ENCODE measurements around the gene SHANK2. TPM values are rescaled to one million over a fixed set of nuclear protein-coding genes. Genes with fewer than 3 reads are reported as not detected.

SHANK2 gene
- polyA plus RNA-seq (2013), result 20.8 and 21.4 TPM in 2 replicates

GRCh38 chr11:71252269-71252769 is at the start of gene SHANK2:
Gene SHANK2, minus strand, starts transcription at chr11:71252577. Its CDS starts 105,251 bp downstream, at chr11:71147326.
- WGBS (ENCODE audit: extremely low coverage, insufficient coverage, insufficient read length), result no CpG with 5 or more reads among the region's 70 CpGs
- H4K8ac ChIP-seq (ENCODE audit: low read depth, low read length), result peak within 1 kb of the TSS; percentile 90
- peak within 1 kb of the TSS; percentile 95 for H2BK120ac ChIP-seq (ENCODE audit: insufficient read depth, low read length, poor library complexity)
- H3K18ac ChIP-seq (ENCODE audit: low read length), result peak within 1 kb of the TSS; percentile 99
- peak within 1 kb of the TSS; percentile 94 for H2BK5ac ChIP-seq (ENCODE audit: low read depth, low read length, poor library complexity)
- H3K4me2 ChIP-seq (ENCODE audit: low read length), result peak within 1 kb of the TSS; percentile 80
- H3K79me2 ChIP-seq (ENCODE audit: control insufficient read depth, insufficient read depth, low read length, poor library complexity), result peaks cover 26% of the 10 kb centered on the region
- peak within 1 kb of the TSS; percentile 99 for H3K14ac ChIP-seq (ENCODE audit: low read length)
- H4K91ac ChIP-seq (ENCODE audit: low read depth, low read length), result peak within 1 kb of the TSS; percentile 99
- H3K23ac ChIP-seq (ENCODE audit: low read length), result no peak within 1 kb of the TSS
- H3K27ac ChIP-seq (ENCODE audit: low read depth, low read length), result peak within 1 kb of the TSS; percentile 54
- peaks cover 36 to 40% of the 10 kb centered on the region in 2 experiments for H3K4me1 ChIP-seq (ENCODE audit: control insufficient read depth in 1 of 2, insufficient read depth in 2 of 2, low read length in 2 of 2)
- H3K9ac ChIP-seq (ENCODE audit: low read length), result peak within 1 kb of the TSS; percentile 79
- H2AFZ ChIP-seq (ENCODE audit: insufficient read depth, low read length, poor library complexity), result peak within 1 kb of the TSS; percentile 97
- peaks cover 0 to 6% of the 10 kb centered on the region in 2 experiments for H3K36me3 ChIP-seq (ENCODE audit: control insufficient read depth in 1 of 2, insufficient read depth in 2 of 2, low read length in 2 of 2)
- DNase-seq, result peak; percentile 38 to 64
- H3K9me3 ChIP-seq (ENCODE audit: insufficient read depth, low read depth, low read length), result no peaks in the 10 kb centered on the region
- peak within 1 kb of the TSS; percentile 96 for H2AK5ac ChIP-seq (ENCODE audit: low read length)
- H3K79me1 ChIP-seq (ENCODE audit: low read length), result peaks cover 38% of the 10 kb centered on the region
- H2BK12ac ChIP-seq (ENCODE audit: low read length), result peak within 1 kb of the TSS; percentile 68
- peak within 1 kb of the TSS; percentile 95 for H3K4ac ChIP-seq (ENCODE audit: low read depth, low read length)
- H3K27me3 ChIP-seq (ENCODE audit: insufficient read depth, low read length), result no peaks in the 10 kb centered on the region
- peak within 1 kb of the TSS; percentile 86 for H3K4me3 ChIP-seq (ENCODE audit: low read depth, low read length)
- peak within 1 kb of the TSS; percentile 82 for H4K12ac ChIP-seq (ENCODE audit: low read depth, low read length)

- Histone ChIP-seq H3K27me3 (ENCODE audit: insufficient read depth, low read length) (no peaks in the 10 kb centered on the region), H3K79me1 (ENCODE audit: low read length) (peaks cover 12% of the 10 kb centered on the region), H2BK120ac (ENCODE audit: insufficient read depth, low read length, poor library complexity) (peak overlapping the region; percentile 28), H2AK5ac (ENCODE audit: low read length) (peak overlapping the region; percentile 80), H3K4me2 (ENCODE audit: low read length) (no peak overlapping the region), H3K4ac (ENCODE audit: low read depth, low read length) (no peak overlapping the region), H3K18ac (ENCODE audit: low read length) (peak overlapping the region; percentile 43), H3K14ac (ENCODE audit: low read length) (peak overlapping the region; percentile 39), H3K79me2 (ENCODE audit: control insufficient read depth, insufficient read depth, low read length, poor library complexity) (no peaks in the 10 kb centered on the region), H3K9ac (ENCODE audit: low read length) (no peak overlapping the region), H4K91ac (ENCODE audit: low read depth, low read length) (peak overlapping the region; percentile 21), H3K36me3 (ENCODE audit: control insufficient read depth in 1 of 2, insufficient read depth in 2 of 2, low read length in 2 of 2) (no peaks in the 10 kb centered on the region), H2AFZ (ENCODE audit: insufficient read depth, low read length, poor library complexity) (peak overlapping the region; percentile 23), H4K12ac (ENCODE audit: low read depth, low read length) (no peak overlapping the region), H3K23ac (ENCODE audit: low read length) (no peak overlapping the region), H2BK5ac (ENCODE audit: low read depth, low read length, poor library complexity) (no peak overlapping the region), H4K8ac (ENCODE audit: low read depth, low read length) (peak overlapping the region; percentile 11), H2BK12ac (ENCODE audit: low read length) (peak overlapping the region; percentile 56), H3K4me3 (ENCODE audit: low read depth, low read length) (no peak overlapping the region), H3K9me3 (ENCODE audit: insufficient read depth, low read depth, low read length) (no peaks in the 10 kb centered on the region), H3K4me1 (ENCODE audit: control insufficient read depth in 1 of 2, insufficient read depth in 2 of 2, low read length in 2 of 2) (peaks cover 24 to 26% of the 10 kb centered on the region in 2 experiments), H3K27ac (ENCODE audit: low read depth, low read length) (no peak overlapping the region)
- WGBS (ENCODE audit: extremely low coverage, insufficient coverage, insufficient read length), result no CpG with 5 or more reads among the region's 17 CpGs
- DNase-seq, result no peak
Observed at GRCh38 chr11:71301858-71302533, 49.6 kb upstream of the SHANK2 start.

DNA sequence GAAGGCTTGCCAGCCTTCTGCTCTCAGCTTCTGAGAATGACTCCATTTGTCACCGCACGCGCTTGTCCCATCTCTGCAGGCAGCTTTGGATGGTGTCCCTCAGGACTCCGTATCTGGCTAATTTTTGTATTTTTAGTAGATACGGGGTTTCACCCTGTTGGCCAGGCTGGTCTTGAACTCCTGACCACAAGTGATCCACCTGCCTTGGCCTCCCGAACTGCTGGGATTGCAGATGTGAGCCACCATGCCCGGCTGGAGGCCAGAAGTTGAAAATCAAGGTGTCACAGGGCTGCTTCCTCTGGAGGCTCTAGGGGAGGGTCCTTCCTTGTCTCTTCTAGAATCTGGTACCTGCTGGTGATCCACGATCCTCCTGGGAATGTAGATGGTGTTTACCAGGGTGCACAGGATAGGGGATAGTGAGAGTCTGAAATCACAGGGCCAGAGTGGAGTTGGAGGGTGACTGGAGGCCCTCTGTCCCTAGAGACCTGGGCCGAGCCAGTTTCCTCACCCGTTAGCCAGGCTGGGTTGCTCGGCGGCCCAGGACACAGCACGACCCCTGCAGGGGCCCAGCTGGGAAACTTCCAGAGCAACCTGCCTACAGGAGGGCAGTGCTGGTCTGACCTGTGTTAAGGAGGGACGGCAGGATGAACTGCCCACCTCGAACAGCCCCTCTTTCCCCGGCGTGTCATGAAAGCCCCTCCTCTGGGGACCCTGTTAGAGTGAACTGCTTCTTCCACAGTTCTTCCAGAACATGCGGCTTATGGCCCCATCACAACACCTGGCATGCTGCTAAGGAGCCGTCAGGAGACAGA is 48.9 kb upstream of the SHANK2 start:
- Histone ChIP-seq H3K4me2 (ENCODE audit: low read length) (no peak overlapping the region), H3K4me3 (ENCODE audit: low read depth, low read length) (no peak overlapping the region), H2BK120ac (ENCODE audit: insufficient read depth, low read length, poor library complexity) (peak overlapping the region; percentile 23), H3K36me3 (ENCODE audit: control insufficient read depth in 1 of 2, insufficient read depth in 2 of 2, low read length in 2 of 2) (no peaks in the 10 kb centered on the region), H2BK12ac (ENCODE audit: low read length) (peak overlapping the region; percentile 70), H3K18ac (ENCODE audit: low read length) (peak overlapping the region; percentile 7), H4K8ac (ENCODE audit: low read depth, low read length) (peak overlapping the region; percentile 11), H4K12ac (ENCODE audit: low read depth, low read length) (no peak overlapping the region), H3K27me3 (ENCODE audit: insufficient read depth, low read length) (no peaks in the 10 kb centered on the region), H3K9me3 (ENCODE audit: insufficient read depth, low read depth, low read length) (no peaks in the 10 kb centered on the region), H3K4ac (ENCODE audit: low read depth, low read length) (no peak overlapping the region), H3K9ac (ENCODE audit: low read length) (no peak overlapping the region), H3K79me1 (ENCODE audit: low read length) (peaks cover 12% of the 10 kb centered on the region), H3K14ac (ENCODE audit: low read length) (no peak overlapping the region), H2AK5ac (ENCODE audit: low read length) (peak overlapping the region; percentile 49), H3K79me2 (ENCODE audit: control insufficient read depth, insufficient read depth, low read length, poor library complexity) (no peaks in the 10 kb centered on the region), H3K23ac (ENCODE audit: low read length) (no peak overlapping the region), H4K91ac (ENCODE audit: low read depth, low read length) (peak overlapping the region; percentile 21), H3K4me1 (ENCODE audit: control insufficient read depth in 1 of 2, insufficient read depth in 2 of 2, low read length in 2 of 2) (peaks cover 24 to 26% of the 10 kb centered on the region in 2 experiments), H2BK5ac (ENCODE audit: low read depth, low read length, poor library complexity) (no peak overlapping the region), H2AFZ (ENCODE audit: insufficient read depth, low read length, poor library complexity) (no peak overlapping the region), H3K27ac (ENCODE audit: low read depth, low read length) (no peak overlapping the region)
- no CpG with 5 or more reads among the region's 19 CpGs for WGBS (ENCODE audit: extremely low coverage, insufficient coverage, insufficient read length)
- DNase-seq, result no peak

DNA sequence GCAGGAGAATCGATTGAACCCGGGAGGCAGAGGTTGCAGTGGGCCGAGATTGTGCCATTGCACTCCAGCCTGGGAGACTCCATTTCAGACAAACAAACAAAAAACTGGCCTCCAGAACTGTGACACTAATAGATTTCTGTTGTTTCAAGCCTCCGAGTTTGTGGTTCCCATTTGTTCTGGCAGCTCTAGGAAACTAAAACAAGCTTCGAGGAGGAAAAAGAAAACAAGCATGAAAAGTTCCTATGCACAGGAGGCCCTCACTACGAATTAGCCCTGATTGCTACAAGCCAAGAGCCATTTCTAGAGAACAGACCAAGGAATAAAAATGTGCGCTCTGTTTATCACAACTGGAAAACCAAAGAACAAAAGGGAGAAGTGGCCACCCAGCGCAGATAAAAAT is 47.8 kb upstream of the SHANK2 start:
- H2BK12ac ChIP-seq (ENCODE audit: low read length), result no peak overlapping the region
- peaks cover 12% of the 10 kb centered on the region for H3K79me1 ChIP-seq (ENCODE audit: low read length)
- no peak for DNase-seq
- H2BK5ac ChIP-seq (ENCODE audit: low read depth, low read length, poor library complexity), result no peak overlapping the region
- H3K27me3 ChIP-seq (ENCODE audit: insufficient read depth, low read length), result no peaks in the 10 kb centered on the region
- H3K79me2 ChIP-seq (ENCODE audit: control insufficient read depth, insufficient read depth, low read length, poor library complexity), result no peaks in the 10 kb centered on the region
- no peak overlapping the region for H3K9ac ChIP-seq (ENCODE audit: low read length)
- H3K27ac ChIP-seq (ENCODE audit: low read depth, low read length), result no peak overlapping the region
- no peak overlapping the region for H3K4me3 ChIP-seq (ENCODE audit: low read depth, low read length)
- H3K23ac ChIP-seq (ENCODE audit: low read length), result no peak overlapping the region
- WGBS (ENCODE audit: extremely low coverage, insufficient coverage, insufficient read length), result no CpG with 5 or more reads among the region's 8 CpGs
- H3K4me1 ChIP-seq (ENCODE audit: control insufficient read depth in 1 of 2, insufficient read depth in 2 of 2, low read length in 2 of 2), result peaks cover 24 to 26% of the 10 kb centered on the region in 2 experiments
- no peak overlapping the region for H4K12ac ChIP-seq (ENCODE audit: low read depth, low read length)
- no peak overlapping the region for H3K14ac ChIP-seq (ENCODE audit: low read length)
- no peak overlapping the region for H2AK5ac ChIP-seq (ENCODE audit: low read length)
- H3K36me3 ChIP-seq (ENCODE audit: control insufficient read depth in 1 of 2, insufficient read depth in 2 of 2, low read length in 2 of 2), result no peaks in the 10 kb centered on the region
- peak overlapping the region; percentile 64 for H4K91ac ChIP-seq (ENCODE audit: low read depth, low read length)
- H3K9me3 ChIP-seq (ENCODE audit: insufficient read depth, low read depth, low read length), result no peaks in the 10 kb centered on the region
- H3K4me2 ChIP-seq (ENCODE audit: low read length), result no peak overlapping the region
- no peak overlapping the region for H2BK120ac ChIP-seq (ENCODE audit: insufficient read depth, low read length, poor library complexity)
- H4K8ac ChIP-seq (ENCODE audit: low read depth, low read length), result no peak overlapping the region
- H3K18ac ChIP-seq (ENCODE audit: low read length), result no peak overlapping the region
- no peak overlapping the region for H2AFZ ChIP-seq (ENCODE audit: insufficient read depth, low read length, poor library complexity)
- H3K4ac ChIP-seq (ENCODE audit: low read depth, low read length), result no peak overlapping the region

All from trophoblast cell (in vitro differentiated cells and primary cell).